Ureter (tissue), 1 donor: Measurements from ENCODE around the gene NDUFA11. TPM values are rescaled to one million over a fixed set of nuclear protein-coding genes. Genes with fewer than 3 reads are reported as not detected.

Experiments used
- DNase-seq: peaks from one replicate; pipeline ENCODE4 v3.0.0-alpha.2; 2020; ENCODE audit warnings: low spot score
- total RNA-seq: library from RNA; stranded (reverse); gene quantifications from one replicate; pipeline ENCODE4 v1.2.4, GENCODE V29; 2023
- donor health status: DM: yes; HTN: yes; CAD: no.

The NDUFA11 gene
- total RNA-seq: 177 TPM

DNA sequence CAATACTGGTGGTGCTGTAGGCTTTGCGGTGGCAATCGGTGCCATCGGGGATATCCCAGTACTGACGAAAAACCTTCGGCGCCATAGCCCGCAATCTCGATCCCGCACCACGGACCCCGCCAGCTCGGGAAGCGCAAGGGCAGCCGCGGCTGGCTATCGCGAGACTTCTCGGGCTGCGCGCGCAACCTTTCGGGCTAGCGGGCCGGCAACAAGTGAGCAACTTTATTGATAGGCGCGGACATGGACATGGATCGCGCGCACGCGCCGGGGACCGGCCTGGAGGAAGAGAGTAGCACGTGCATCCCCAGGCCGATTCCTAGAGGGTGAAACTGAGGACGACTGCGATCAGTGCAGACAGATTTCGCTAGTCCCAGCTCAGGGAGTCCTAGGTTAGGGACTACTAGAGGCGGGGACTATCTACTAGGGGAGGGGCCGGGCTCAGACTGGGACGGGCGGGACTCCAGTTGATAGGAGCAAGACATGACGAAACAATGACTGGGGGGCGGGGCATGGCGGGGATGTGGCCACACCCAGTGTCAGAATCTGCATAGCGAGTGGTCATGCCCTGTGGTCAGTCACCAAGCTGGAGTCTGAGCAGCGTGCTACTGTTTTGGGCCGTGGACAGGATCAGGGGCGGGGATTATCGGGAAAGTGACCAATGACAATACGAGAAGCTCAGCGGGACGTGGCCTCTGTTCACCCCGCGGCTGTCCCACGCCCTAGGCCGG is at the start of gene NDUFA11:
Gene NDUFA11 (minus strand): TSS at position 167 of the 728 bp plus-strand sequence. CDS start 82 bp downstream, at position 85.
- peak; percentile 99 for DNase-seq

GRCh38 chr19:5953030-5953589 is 49.5 kb upstream of the NDUFA11 start:
- DNase-seq: no peak

DNA sequence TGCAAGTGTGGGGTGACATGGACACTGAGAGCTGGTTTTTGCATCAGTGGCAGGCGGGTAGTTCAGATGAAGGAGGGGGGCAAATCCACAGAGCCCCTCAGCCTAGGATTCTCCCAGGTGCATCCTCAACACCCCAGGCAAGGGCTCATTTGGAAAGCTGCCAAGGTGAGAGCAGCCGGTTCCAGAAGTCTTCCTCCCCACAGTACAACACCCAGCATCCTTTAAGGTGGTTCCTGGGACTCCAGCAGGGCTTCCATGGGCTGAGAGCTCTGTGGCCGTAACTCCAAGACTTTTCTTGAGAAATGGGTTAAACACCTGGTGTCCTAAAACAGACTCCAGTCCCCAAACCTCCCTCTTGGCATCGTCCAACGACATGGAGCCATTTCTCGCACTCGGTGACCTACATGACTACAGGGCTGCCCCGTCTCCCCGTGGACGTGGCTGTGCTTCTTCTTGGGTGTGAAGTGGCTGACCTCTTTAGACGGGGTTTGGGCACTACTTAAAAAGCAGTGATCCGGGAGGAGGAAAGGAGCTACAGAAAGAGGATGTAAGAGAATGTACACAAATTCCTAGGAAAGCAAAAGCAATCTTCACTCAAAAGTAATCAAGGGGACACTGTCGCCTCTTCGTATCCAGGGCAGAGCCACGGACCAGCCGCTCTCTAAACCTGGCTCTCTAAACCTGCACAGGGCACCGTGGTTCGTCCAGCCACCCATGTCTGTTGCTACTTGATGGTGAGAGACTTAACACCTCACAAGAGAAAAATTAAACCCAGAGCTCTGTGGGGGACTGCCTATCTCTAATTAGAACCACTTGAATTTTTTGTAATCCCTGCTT is 48.8 kb upstream of the NDUFA11 start:
- DNase-seq: no peak

DNA sequence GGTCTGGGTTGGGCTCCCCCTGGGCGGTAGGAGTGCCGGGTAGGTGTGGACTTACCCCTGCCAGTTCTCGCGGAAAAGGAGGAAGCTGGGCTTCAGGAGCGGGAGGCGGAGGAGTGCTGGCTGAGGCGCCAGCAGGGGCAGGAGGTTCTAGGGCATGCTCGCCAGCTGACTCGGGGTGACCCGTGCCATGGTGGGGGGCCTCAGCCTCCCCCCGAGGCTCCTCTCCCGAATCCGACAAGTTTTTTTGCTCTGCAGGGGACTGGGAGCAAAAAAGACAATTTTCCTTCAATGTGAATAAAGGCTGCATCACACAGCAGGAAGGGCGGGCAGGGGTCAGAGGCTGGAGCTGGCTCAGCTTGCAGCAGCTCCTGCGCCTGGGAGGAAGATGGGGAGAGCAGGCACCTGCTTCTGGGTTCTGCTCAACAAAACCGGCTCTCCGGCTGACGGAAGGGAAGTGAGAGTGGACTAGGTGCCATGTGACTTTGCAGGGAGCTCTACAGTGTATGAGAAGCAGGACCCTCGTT is 47.8 kb upstream of the NDUFA11 start:
- DNase-seq: no peak

- DNase-seq: no peak
These were observed 47.2 kb upstream of the NDUFA11 start for GRCh38 chr19:5950741-5951140.

DNA sequence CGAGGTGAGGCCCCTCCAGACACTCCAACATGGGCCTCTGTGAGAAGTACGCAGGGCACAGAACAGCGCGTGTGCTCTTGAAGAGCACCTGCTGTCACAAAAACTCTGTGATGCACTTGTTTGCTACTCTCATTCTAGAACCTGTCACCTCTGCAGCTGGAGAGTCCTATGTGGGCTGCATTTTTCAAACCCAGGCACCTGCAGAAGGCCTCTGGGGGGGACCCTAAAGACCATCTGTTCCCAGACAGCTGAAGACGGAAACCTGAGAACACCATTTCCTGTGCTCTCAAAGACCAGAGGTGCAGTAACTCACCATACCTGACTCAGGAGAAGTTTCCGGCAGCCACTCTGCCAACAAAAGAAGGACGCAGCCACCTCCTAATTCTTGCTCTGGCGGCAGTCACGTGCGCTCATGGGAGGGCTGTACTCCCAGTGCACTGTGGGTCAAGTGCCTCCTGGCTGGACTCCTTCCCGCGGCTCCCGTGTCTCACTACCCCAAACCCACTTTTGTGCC is 46.3 kb upstream of the NDUFA11 start:
- DNase-seq: no peak

GRCh38 chr19:5948752-5949564 is 45.4 kb upstream of the NDUFA11 start:
- no peak for DNase-seq

GRCh38 chr19:5947435-5947834 is 43.8 kb upstream of the NDUFA11 start:
- peak; percentile 67 for DNase-seq

DNA sequence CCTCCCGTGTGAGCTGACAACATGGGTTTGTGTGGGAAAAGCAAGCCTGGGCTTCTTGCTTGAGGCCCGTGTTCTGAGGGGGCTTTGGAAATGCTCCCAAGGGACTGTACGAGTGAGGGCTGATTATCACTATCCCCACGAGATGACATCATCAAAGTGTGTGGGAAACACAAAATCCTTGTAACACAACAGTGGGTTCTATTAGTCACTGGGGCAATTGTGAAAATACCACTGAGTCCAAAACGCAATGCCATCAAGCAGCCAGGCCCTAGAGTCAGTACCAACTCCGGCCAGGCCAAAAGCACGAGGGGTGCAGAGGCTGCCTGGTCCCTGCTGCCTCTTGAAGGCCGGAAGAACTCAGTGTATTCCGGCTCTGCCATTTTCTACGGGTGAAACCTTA is 40.0 kb upstream of the NDUFA11 start:
- DNase-seq: no peak

DNA sequence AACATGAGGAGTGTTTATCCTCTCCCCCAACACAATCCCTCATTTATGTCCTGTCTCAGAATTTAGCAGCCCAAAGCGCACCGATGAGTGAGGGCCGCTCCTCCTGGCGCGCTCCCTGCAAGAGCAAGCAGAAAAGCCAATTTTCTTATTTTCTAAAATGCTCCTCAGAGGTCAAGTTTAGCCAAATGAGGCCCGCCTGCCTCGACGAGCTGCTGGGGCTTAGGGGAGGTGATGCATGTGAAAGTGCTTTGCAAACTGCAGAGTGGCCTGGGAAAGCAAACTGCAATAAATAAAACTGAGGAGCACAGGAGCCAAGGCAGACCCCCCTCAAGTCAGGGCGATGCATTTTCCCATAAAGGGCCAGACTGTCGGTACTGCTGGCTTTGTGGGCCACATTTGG is 39.5 kb upstream of the NDUFA11 start:
- no peak for DNase-seq

GRCh38 chr19:5941673-5942072 is 38.1 kb upstream of the NDUFA11 start:
- DNase-seq: no peak

DNA sequence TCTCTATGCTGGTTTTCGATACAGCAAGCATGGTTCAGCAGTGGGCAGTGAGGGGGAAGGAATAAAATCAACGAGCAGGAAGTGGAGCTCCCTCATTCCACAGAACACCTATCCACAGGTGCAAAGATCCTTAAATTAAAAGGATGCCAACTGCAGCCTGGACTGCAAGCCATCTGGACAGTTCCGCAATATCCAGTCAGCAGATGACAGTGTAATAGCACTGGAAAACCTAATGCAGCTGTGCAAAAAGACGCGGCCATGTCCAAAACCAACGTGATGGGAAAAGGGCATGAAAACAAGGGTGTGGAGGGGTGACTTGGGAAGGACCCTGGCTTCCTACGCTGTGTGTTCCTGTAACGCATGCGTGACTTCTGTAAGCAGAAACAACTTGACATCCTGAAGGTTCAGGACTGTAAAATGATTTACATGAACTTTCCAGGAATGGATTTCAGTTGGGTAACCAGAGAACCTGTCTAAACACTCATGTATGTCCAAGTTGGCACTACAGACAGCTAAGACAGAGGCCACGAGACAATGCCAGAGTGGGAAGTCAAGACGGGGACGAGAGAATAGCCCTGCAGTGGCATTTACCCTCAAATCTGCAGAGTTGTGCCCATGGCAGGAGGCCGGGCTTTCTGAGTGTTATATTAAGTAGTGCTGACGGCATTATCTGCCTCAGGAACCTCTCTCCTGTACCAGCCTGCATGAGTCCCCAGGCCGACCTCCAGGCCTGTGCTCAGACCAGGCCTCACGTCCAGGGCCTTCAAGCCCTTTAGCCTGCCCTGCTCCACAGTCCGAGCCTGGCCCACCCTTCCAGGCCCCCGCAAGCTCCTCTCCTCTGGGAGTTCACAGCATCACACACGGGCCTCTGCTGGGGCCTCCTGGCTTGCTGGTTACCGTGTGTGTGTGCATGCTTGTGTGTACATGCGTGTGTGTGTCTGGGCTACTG is 36.9 kb upstream of the NDUFA11 start:
- DNase-seq: no peak

- no peak for DNase-seq
These were observed 34.0 kb upstream of the NDUFA11 start for GRCh38 chr19:5937550-5937949.

GRCh38 chr19:5936292-5936592 is 32.7 kb upstream of the NDUFA11 start:
- DNase-seq: no peak

GRCh38 chr19:5935473-5936291 is 32.1 kb upstream of the NDUFA11 start:
- DNase-seq: no peak

DNA sequence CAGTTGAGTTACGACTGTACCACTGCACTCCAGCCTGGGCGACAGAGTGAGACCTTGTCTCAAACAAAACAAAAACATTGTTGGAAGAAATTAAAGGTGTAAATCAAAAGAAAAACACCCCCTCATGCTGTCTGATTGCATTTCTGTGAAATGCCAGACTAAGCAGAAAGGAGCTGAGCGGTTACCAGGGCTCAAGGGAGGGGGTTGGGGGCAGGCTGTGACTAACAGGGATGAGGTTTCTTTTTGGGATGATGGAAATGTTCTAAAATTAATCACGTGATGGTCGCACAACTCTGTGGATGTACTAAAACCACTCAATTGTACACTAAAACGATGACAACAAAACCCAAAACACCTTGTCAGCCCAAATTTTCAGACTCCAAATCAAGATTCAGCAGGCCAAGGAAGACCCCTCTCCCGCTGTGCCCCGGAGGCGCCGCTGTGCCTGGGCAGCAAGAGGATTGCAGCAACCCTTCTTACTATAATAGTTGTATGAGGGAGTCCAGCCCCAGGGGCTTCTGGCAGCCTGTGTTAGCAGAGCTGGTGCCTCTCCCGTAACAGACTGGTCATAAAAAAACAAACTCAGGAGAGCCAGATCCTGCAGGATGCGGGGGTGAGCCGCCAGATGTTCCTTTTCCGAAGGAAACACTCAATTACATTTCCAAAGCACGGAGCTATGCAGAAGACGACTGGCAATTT is 31.3 kb upstream of the NDUFA11 start:
- DNase-seq: no peak

- DNase-seq: no peak
These were observed 30.4 kb upstream of the NDUFA11 start for GRCh38 chr19:5934069-5934401.

GRCh38 chr19:5933391-5934068 is 29.9 kb upstream of the NDUFA11 start:
- no peak for DNase-seq
